ENCODE measurements around the gene RDH12. TPM values are rescaled to one million over a fixed set of nuclear protein-coding genes. Genes with fewer than 3 reads are reported as not detected.
A peak's percentile ranks its signal among the peaks of the same experiment; 100 is the strongest.
"Not testable (repeated sequence)": the region's sequence is repeated elsewhere in the genome, so short reads cannot be mapped to it uniquely, and the experiment has no call there.

Gene RDH12
- not detected for total RNA-seq
- not detected for polyA plus RNA-seq

DNA sequence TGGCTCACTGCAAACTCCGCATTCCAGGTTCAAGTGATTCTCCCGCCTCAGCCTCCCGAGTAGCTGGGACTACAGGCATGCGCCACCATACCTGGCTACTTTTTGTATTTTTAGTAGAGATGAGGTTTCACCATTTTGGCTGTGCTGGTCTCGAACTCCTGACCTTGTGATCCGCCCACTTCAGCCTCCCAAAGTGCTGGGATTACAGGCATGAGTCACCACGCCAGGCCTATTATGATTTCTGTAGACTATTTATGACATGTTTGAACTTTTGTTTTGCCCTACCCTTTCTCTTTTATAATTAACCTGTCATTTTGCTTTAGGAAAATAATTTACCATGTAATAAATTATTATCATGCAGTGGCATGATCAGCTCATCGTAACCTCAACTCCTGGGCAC is at the start of gene RDH12:
Gene RDH12 (plus strand): TSS at position 395 of the 400 bp plus-strand sequence. CDS start 20,757 bp downstream, outside the sequence.
- H3K4me3 ChIP-seq (ENCODE audit: low read length); H3K4me1 ChIP-seq (ENCODE audit: insufficient read depth, low read length); H3K4me1 Mint-ChIP-seq; DNase-seq; H3K36me3 ChIP-seq (ENCODE audit: insufficient read depth, low read length); H3K9me3 ChIP-seq (ENCODE audit: low read length); H3K27me3 ChIP-seq (ENCODE audit: insufficient read depth, low read length, poor library complexity, severe bottlenecking); H3K36me3 Mint-ChIP-seq; H3K27ac ChIP-seq (ENCODE audit: low read depth, low read length); H3K27ac Mint-ChIP-seq; H3K27me3 Mint-ChIP-seq; POLR2A ChIA-PET; H3K9me3 Mint-ChIP-seq; H3K4me3 Mint-ChIP-seq: not testable (repeated sequence)
- CTCF ChIA-PET: interaction anchor here (1.2 to 4.7 kb wide), 3 partner anchors 11 to 90 kb away, joined by 3 to 63 read pairs (median 3); partner anchors contain the start of gene ARG2

DNA sequence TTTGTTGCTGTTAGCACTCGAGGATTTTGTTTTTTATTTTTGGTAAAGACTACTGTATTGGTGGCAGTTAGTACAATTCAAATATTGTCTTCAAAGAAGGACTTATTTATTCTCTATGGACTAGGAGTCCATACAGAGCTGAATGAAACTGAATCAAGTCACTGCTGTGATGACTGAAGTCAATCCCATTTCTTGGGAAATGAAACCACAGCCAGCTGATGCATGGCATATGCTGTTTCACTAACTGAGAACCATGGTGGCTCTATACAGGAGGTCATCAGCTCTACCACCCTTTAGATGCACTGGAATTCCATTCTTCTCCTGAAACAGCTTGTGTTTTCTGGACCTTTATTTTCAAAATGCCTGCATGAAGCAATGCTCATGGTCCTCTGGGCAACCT is 49.5 kb upstream of the RDH12 start:
- no peak for DNase-seq
- H3K4me1 ChIP-seq (ENCODE audit: insufficient read depth, low read length): no peaks in the 10 kb centered on the region
- no peaks in the 10 kb centered on the region for H3K9me3 ChIP-seq (ENCODE audit: low read length)
- no peak overlapping the region for H3K27ac ChIP-seq (ENCODE audit: low read depth, low read length)
- peaks cover 73% of the 10 kb centered on the region for H3K36me3 ChIP-seq (ENCODE audit: insufficient read depth, low read length)
- H3K27me3 ChIP-seq (ENCODE audit: insufficient read depth, low read length, poor library complexity, severe bottlenecking): no peaks in the 10 kb centered on the region
- ChIA-PET CTCF (interaction anchor here (1.3 kb wide), 1 partner anchor 68 kb away, joined by 3 read pairs; no protein-coding TSS in a partner anchor), POLR2A (no interaction called here)
- no peaks in the 10 kb centered on the region for H3K4me1 Mint-ChIP-seq
- H3K9me3 Mint-ChIP-seq: no peaks in the 10 kb centered on the region
- no peak overlapping the region for H3K4me3 Mint-ChIP-seq
- no peak overlapping the region for H3K4me3 ChIP-seq (ENCODE audit: low read length)
- no peak overlapping the region for H3K27ac Mint-ChIP-seq
- H3K27me3 Mint-ChIP-seq: no peaks in the 10 kb centered on the region
- peaks cover 0 to 91% (median 26%) of the 10 kb centered on the region in 3 donors for H3K36me3 Mint-ChIP-seq

DNA sequence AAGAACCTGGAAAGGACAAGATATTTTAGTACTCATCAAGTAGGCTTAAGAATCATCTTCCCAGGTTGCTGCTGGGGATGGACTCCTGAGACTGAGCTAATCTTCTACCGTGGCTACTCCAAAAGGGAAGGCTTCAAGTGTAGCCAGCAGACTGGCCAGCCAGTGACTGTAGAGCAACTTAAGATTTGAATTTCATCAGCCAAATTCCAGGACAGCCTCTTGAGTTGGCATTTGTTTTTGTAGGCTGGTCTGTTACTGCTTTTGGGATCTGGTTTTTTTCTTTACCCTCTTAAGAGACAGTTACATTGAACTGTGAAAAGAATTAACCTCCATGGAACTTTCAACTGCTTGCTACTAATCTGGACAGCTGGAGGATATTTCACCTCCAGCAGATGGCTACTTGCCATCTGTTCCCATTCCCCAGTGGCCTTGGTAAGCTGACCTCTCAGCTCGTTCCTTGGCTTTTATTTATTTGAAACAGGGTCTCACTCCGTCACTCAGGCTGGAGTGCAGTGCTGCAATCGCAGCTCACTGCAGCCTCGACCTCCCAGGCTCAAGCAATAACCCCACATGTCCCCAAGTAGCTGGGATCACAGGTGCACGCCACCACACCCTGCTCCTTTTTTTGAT is 47.9 kb upstream of the RDH12 start:
- no peak overlapping the region for H3K27ac Mint-ChIP-seq
- CTCF ChIA-PET: interaction anchor here (0.9 to 1.1 kb wide), 2 partner anchors 10 to 53 kb away, joined by 3 read pairs; partner anchors contain the start of gene PIGH
- Histone ChIP-seq H3K36me3 (ENCODE audit: insufficient read depth, low read length) (peaks cover 71% of the 10 kb centered on the region), H3K27me3 (ENCODE audit: insufficient read depth, low read length, poor library complexity, severe bottlenecking) (no peaks in the 10 kb centered on the region), H3K27ac (ENCODE audit: low read depth, low read length) (no peak overlapping the region), H3K9me3 (ENCODE audit: low read length) (no peaks in the 10 kb centered on the region), H3K4me3 (ENCODE audit: low read length) (no peak overlapping the region), H3K4me1 (ENCODE audit: insufficient read depth, low read length) (no peaks in the 10 kb centered on the region)
- POLR2A ChIA-PET: no interaction called here
- peaks cover 3 to 91% (median 26%) of the 10 kb centered on the region in 3 donors for H3K36me3 Mint-ChIP-seq
- no peaks in the 10 kb centered on the region for H3K9me3 Mint-ChIP-seq
- H3K4me1 Mint-ChIP-seq: no peaks in the 10 kb centered on the region
- no peak overlapping the region for H3K4me3 Mint-ChIP-seq
- no peaks in the 10 kb centered on the region for H3K27me3 Mint-ChIP-seq
- DNase-seq: no peak

DNA sequence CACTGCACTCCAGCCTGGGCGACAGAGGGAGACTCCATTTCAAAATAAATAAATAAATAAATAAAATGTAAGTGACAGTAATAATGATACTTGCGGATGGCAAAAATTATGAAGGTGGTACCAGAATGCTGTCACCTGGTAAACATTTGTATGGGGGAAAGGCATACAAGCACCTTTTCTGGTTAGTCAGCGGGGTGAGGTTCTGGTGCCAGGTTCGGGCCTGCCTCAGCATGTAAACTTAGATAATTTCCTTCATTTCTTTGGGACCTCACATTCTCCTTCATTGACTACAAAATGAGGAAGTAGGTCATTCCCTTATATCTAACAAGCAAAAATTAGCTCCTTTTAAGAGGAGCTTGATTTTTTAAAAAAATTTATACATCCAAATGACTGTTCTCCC is 38.1 kb upstream of the RDH12 start:
- no peak for DNase-seq
- Histone ChIP-seq H3K27ac (ENCODE audit: low read depth, low read length) (no peak overlapping the region), H3K4me3 (ENCODE audit: low read length) (no peak overlapping the region), H3K27me3 (ENCODE audit: insufficient read depth, low read length, poor library complexity, severe bottlenecking) (no peaks in the 10 kb centered on the region), H3K9me3 (ENCODE audit: low read length) (no peaks in the 10 kb centered on the region), H3K4me1 (ENCODE audit: insufficient read depth, low read length) (peaks cover 13% of the 10 kb centered on the region), H3K36me3 (ENCODE audit: insufficient read depth, low read length) (peaks cover 14% of the 10 kb centered on the region)
- no peaks in the 10 kb centered on the region for H3K9me3 Mint-ChIP-seq
- no peak overlapping the region for H3K27ac Mint-ChIP-seq
- peaks cover 1 to 40% (median 6%) of the 10 kb centered on the region in 3 donors for H3K36me3 Mint-ChIP-seq
- ChIA-PET POLR2A (no interaction called here), CTCF (interaction anchor here (1.1 to 1.5 kb wide), 2 partner anchors 93 to 137 kb away, joined by 3 to 6 read pairs; no protein-coding TSS in a partner anchor)
- H3K4me1 Mint-ChIP-seq: peaks cover 35 to 55% (median 49%) of the 10 kb centered on the region in 3 donors
- no peaks in the 10 kb centered on the region for H3K27me3 Mint-ChIP-seq
- H3K4me3 Mint-ChIP-seq: no peak overlapping the region

DNA sequence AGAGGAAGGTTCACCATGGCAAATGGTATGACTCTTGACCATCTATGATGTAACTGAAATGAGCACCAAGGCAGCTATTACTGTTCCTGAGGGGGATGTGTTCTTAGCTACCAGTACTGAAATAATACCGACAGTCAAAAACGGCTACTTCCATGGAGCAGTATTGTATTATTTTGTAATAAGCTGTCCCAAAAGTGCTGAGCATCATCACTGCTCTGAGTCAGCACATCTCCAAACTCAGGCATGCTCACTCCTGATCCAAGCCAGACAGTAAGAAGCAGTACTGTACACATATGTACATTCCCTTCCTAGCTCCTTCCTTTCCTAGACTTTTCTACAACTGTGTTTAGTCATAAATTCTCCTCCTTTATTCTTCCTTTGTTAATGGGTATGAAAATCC is 35.8 kb upstream of the RDH12 start:
- H3K4me1 ChIP-seq (ENCODE audit: insufficient read depth, low read length): peaks cover 18% of the 10 kb centered on the region
- H3K4me1 Mint-ChIP-seq: peaks cover 49 to 73% (median 65%) of the 10 kb centered on the region in 3 donors
- H3K4me3 ChIP-seq (ENCODE audit: low read length): no peak overlapping the region
- peaks cover 0 to 23% (median 6%) of the 10 kb centered on the region in 3 donors for H3K36me3 Mint-ChIP-seq
- H3K9me3 ChIP-seq (ENCODE audit: low read length): no peaks in the 10 kb centered on the region
- no peak overlapping the region for H3K4me3 Mint-ChIP-seq
- H3K9me3 Mint-ChIP-seq: no peaks in the 10 kb centered on the region
- DNase-seq: no peak
- H3K36me3 ChIP-seq (ENCODE audit: insufficient read depth, low read length): peaks cover 2% of the 10 kb centered on the region
- H3K27ac ChIP-seq (ENCODE audit: low read depth, low read length): no peak overlapping the region
- ChIA-PET CTCF (interaction anchor here (1.1 to 3.3 kb wide), 4 partner anchors 13 to 241 kb away, joined by 3 to 11 read pairs (median 4); no protein-coding TSS in a partner anchor), POLR2A (no interaction called here)
- peak overlapping the region in 3 of 8 donors; percentile 47 to 77 (median 68) for H3K27ac Mint-ChIP-seq
- no peaks in the 10 kb centered on the region for H3K27me3 Mint-ChIP-seq
- H3K27me3 ChIP-seq (ENCODE audit: insufficient read depth, low read length, poor library complexity, severe bottlenecking): no peaks in the 10 kb centered on the region

DNA sequence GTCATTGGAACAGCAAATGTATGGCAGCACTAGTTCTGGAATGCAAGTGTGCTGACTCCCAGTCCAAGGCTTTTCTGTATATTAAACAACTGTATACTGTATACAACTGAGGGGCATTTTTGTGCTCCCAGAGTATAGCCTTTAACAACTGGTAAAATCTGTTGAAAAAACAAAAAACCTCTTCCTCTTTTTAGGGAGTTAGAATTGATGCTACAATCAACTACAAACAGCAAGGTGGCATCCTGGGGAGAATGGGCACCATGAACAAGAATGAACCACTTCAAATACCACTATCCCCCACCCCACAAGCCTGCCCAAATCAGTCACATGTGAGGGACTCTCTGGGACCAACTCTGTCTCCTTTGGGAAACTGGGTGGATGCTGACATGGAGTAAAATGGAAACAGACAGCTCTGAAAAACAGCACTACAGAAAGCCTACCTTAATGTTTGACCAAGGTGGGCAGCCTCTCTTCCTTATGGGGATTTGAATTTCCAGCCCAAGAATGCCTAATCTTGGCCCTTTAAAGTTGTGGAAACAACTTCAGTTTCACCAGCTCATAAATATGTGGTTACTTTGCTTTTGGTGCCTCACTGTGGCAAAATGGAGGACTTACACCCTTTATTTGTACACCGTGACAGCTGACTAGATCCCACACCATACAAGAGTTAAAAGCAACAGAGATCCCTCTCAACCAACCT is 34.8 kb upstream of the RDH12 start:
- no peaks in the 10 kb centered on the region for H3K36me3 ChIP-seq (ENCODE audit: insufficient read depth, low read length)
- no peaks in the 10 kb centered on the region for H3K9me3 ChIP-seq (ENCODE audit: low read length)
- no peak overlapping the region for H3K4me3 ChIP-seq (ENCODE audit: low read length)
- H3K4me1 ChIP-seq (ENCODE audit: insufficient read depth, low read length): peaks cover 23% of the 10 kb centered on the region
- H3K4me3 Mint-ChIP-seq: peak overlapping the region in 2 of 7 donors; percentile 17 to 78
- H3K9me3 Mint-ChIP-seq: no peaks in the 10 kb centered on the region
- DNase-seq: peak in 2 of 5 donors; percentile 25 to 38
- POLR2A ChIA-PET: interaction anchor here (0.6 kb wide), 1 partner anchor 1139 kb away, joined by 10 read pairs; no protein-coding TSS in a partner anchor
- H3K27ac Mint-ChIP-seq: peak overlapping the region in 7 of 8 donors; percentile 34 to 86 (median 63)
- no peaks in the 10 kb centered on the region for H3K27me3 ChIP-seq (ENCODE audit: insufficient read depth, low read length, poor library complexity, severe bottlenecking)
- no peak overlapping the region for H3K27ac ChIP-seq (ENCODE audit: low read depth, low read length)
- CTCF ChIA-PET: interaction anchor here (0.7 to 3.3 kb wide), 9 partner anchors 9 to 239 kb away, joined by 3 to 11 read pairs (median 4); partner anchors contain the start of genes ARG2 and PIGH
- no peaks in the 10 kb centered on the region for H3K27me3 Mint-ChIP-seq
- peaks cover 0 to 19% (median 6%) of the 10 kb centered on the region in 3 donors for H3K36me3 Mint-ChIP-seq
- H3K4me1 Mint-ChIP-seq: peaks cover 57 to 82% (median 75%) of the 10 kb centered on the region in 3 donors

DNA sequence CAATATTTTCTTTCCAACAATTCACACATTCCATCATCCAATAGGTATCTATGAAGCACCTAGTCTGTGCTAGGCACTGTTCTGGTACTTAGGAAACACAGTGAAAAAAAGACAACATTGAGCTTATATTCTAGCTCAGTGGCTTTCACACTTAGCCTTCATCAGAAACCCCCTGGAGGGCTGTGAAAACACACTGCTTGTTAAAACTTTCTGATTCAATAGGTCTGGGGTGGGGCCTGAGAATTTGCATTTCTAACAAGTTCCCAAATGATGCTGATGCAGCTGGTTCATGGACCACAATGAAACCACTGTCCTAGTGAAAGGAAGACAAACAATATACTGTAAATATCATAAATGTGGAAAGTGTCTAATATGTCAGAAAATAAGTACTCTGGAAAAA is 33.1 kb upstream of the RDH12 start:
- H3K4me1 Mint-ChIP-seq: peaks cover 61 to 88% (median 82%) of the 10 kb centered on the region in 3 donors
- ChIA-PET CTCF (interaction anchor here (1.0 to 3.3 kb wide), 3 partner anchors 36 to 241 kb away, joined by 3 to 11 read pairs (median 11); partner anchors contain the start of gene RAD51B), POLR2A (interaction anchor here (0.7 kb wide), 1 partner anchor 35 kb away, joined by 3 read pairs; no protein-coding TSS in a partner anchor)
- no peaks in the 10 kb centered on the region for H3K9me3 Mint-ChIP-seq
- H3K27me3 Mint-ChIP-seq: no peaks in the 10 kb centered on the region
- Histone ChIP-seq H3K4me3 (ENCODE audit: low read length) (no peak overlapping the region), H3K9me3 (ENCODE audit: low read length) (no peaks in the 10 kb centered on the region), H3K27ac (ENCODE audit: low read depth, low read length) (no peak overlapping the region), H3K27me3 (ENCODE audit: insufficient read depth, low read length, poor library complexity, severe bottlenecking) (no peaks in the 10 kb centered on the region), H3K36me3 (ENCODE audit: insufficient read depth, low read length) (no peaks in the 10 kb centered on the region), H3K4me1 (ENCODE audit: insufficient read depth, low read length) (peaks cover 37% of the 10 kb centered on the region)
- peaks cover 0 to 12% (median 2%) of the 10 kb centered on the region in 3 donors for H3K36me3 Mint-ChIP-seq
- DNase-seq: peak in 1 of 5 donors; percentile 4
- peak overlapping the region in 3 of 7 donors; percentile 2 to 35 (median 35) for H3K4me3 Mint-ChIP-seq
- H3K27ac Mint-ChIP-seq: peak overlapping the region in 7 of 8 donors; percentile 35 to 92 (median 75)

All from CD8-positive, alpha-beta memory T cell (primary cell).